Thoracic aorta (tissue), 2 donors: Measurements from ENCODE around the gene PLAGL1. TPM values are rescaled to one million over a fixed set of nuclear protein-coding genes. Genes with fewer than 3 reads are reported as not detected.
"Not testable (repeated sequence)": the region's sequence is repeated elsewhere in the genome, so short reads cannot be mapped to it uniquely, and the experiment has no call there.

Source experiments
- ATAC-seq: fragments of 150-250 bp; one replicate; pipeline ENCODE4 v1.8.0; 2017; ENCODE audit warnings: low read depth; ENCODE audit not compliant: insufficient number of reproducible peaks, low FRiP score
- DNase-seq: peaks from one replicate; pipeline ENCODE4 v3.0.0-alpha.2; 2020; ENCODE audit warnings: low spot score
- H3K27ac ChIP-seq, 2 donors: fragments of 200-600 bp; sonication (generic); 1 replicate in 1 of 2; 2 replicates in 1 of 2; pipeline ENCODE4 v1.5.1; 2016; ENCODE audit warnings: mild to moderate bottlenecking in 2 of 2, moderate library complexity in 2 of 2
- H3K27me3 ChIP-seq: fragments of 200-600 bp; sonication (generic); replicated peaks from 2 replicates; pipeline ENCODE4 v1.6.0; 2016; ENCODE audit warnings: mild to moderate bottlenecking; ENCODE audit not compliant: insufficient read depth
- H3K36me3 ChIP-seq: fragments of 200-600 bp; sonication (generic); one replicate; pipeline ENCODE4 v1.5.1; 2016
- H3K4me1 ChIP-seq, 2 donors: fragments of 200-600 bp; sonication (generic); 1 replicate in 1 of 2; 2 replicates in 1 of 2; pipeline versions ENCODE4 v1.5.1 to v1.6.0; 2016; ENCODE audit warnings: low read depth in 2 of 2, mild to moderate bottlenecking in 1 of 2; ENCODE audit not compliant: control insufficient read depth in 1 of 2
- H3K4me3 ChIP-seq: fragments of 200-600 bp; sonication (generic); 2 replicates; pipeline ENCODE4 v1.5.1; 2016; ENCODE audit warnings: mild to moderate bottlenecking
- H3K9me3 ChIP-seq: fragments of 200-600 bp; sonication (generic); 2 replicates; pipeline ENCODE4 v1.5.1; 2016
- total RNA-seq, 2 donors: library from RNA; depleted of rRNA; stranded (reverse); fragments of >200 nt; gene quantifications; one replicate each; pipeline versions ENCODE4 v1.1.0 to v1.2.3, GENCODE V29; 2016
- TF ChIP-seq, protein P1 (sequence below): fragments of 200-600 bp; sonication (generic); IDR thresholded peaks from one replicate; pipeline ENCODE4 v1.5.1; 2019; ENCODE audit warnings: antibody characterized with exemption

PLAGL1 gene
- total RNA-seq, 2 donors from 2014 or later, result 33.6 to 74.7 TPM

DNA sequence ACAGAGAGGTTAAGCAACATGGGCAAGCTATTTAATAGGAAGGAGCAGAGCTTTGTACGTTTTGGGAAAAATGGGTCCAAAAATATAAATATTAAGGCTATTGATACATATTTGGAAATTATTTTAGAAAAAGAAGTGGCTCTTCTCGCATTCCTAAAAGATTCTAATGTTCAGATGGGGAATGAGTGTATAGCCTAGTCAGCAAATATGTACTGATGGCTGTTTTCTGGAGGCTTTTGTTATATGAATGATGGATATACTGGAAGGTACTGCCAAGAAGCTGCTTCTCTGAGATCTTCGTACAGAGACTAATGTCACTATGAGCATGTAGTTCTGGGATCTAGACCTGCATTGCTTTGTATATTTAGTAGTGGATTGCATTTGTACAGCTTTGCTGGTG, 71.7 kb downstream of the PLAGL1 start:
- ATAC-seq (no peak), DNase-seq (no peak)
- no peaks in the 10 kb centered on the region for H3K9me3 ChIP-seq
- H3K4me1 ChIP-seq, result no peaks in the 10 kb centered on the region
- TF ChIP-seq, protein P1, sequence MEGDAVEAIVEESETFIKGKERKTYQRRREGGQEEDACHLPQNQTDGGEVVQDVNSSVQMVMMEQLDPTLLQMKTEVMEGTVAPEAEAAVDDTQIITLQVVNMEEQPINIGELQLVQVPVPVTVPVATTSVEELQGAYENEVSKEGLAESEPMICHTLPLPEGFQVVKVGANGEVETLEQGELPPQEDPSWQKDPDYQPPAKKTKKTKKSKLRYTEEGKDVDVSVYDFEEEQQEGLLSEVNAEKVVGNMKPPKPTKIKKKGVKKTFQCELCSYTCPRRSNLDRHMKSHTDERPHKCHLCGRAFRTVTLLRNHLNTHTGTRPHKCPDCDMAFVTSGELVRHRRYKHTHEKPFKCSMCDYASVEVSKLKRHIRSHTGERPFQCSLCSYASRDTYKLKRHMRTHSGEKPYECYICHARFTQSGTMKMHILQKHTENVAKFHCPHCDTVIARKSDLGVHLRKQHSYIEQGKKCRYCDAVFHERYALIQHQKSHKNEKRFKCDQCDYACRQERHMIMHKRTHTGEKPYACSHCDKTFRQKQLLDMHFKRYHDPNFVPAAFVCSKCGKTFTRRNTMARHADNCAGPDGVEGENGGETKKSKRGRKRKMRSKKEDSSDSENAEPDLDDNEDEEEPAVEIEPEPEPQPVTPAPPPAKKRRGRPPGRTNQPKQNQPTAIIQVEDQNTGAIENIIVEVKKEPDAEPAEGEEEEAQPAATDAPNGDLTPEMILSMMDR, result no peak
- H3K27me3 ChIP-seq, result no peaks in the 10 kb centered on the region
- H3K4me3 ChIP-seq, result no peak overlapping the region
- H3K36me3 ChIP-seq, result no peaks in the 10 kb centered on the region
- H3K27ac ChIP-seq, result no peak overlapping the region

DNA sequence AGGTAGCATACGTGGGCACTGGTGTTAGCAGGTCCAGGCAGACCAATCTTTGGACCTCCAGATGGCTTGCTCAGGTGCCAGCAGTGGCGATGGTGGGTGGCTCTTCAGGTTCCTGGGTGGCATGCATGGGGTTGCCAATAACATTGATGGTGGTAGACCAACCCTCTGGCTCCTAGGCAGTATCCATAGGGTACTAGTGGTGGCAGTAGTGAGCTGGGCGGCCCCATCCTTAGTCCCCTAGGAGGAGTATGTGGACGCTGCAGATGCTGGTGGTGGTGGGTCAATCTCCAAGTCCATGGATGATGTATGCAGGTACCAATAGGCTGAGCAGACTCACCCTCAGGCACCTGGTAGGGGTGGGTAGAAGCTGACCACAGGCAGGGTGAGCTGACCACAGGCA, 73.2 kb downstream of the PLAGL1 start:
- H3K36me3 ChIP-seq, result no peaks in the 10 kb centered on the region
- H3K4me3 ChIP-seq, result no peak overlapping the region
- TF ChIP-seq, protein P1, result no peak
- DNase-seq (no peak), ATAC-seq (no peak)
- H3K27me3 ChIP-seq, result no peaks in the 10 kb centered on the region
- H3K27ac ChIP-seq, result no peak overlapping the region
- no peaks in the 10 kb centered on the region for H3K9me3 ChIP-seq
- no peaks in the 10 kb centered on the region for H3K4me1 ChIP-seq

DNA sequence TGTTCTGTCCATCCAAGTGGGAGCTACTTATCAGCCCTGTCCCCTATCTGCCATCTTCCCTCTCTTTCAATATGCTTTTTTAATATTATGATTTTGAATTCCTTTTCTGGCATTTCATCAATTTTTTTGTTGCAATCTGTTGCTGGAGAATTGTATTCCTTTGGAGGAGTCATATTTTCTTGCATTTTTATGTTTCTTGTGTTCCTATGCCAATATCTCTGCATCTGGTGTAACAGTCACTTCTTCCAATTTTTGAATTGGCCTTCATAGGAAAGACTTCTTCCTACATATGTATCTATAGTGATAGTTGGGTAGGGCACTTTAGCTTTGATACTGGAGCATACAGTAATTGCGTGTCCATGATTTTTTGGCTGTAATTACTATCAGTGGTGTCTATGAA, 73.7 kb downstream of the PLAGL1 start:
- no peak overlapping the region for H3K4me3 ChIP-seq
- H3K27ac ChIP-seq, result no peak overlapping the region
- H3K9me3 ChIP-seq, result no peaks in the 10 kb centered on the region
- ATAC-seq (no peak), DNase-seq (no peak)
- no peaks in the 10 kb centered on the region for H3K4me1 ChIP-seq
- TF ChIP-seq, protein P1, result no peak
- no peaks in the 10 kb centered on the region for H3K27me3 ChIP-seq
- H3K36me3 ChIP-seq, result no peaks in the 10 kb centered on the region

DNA sequence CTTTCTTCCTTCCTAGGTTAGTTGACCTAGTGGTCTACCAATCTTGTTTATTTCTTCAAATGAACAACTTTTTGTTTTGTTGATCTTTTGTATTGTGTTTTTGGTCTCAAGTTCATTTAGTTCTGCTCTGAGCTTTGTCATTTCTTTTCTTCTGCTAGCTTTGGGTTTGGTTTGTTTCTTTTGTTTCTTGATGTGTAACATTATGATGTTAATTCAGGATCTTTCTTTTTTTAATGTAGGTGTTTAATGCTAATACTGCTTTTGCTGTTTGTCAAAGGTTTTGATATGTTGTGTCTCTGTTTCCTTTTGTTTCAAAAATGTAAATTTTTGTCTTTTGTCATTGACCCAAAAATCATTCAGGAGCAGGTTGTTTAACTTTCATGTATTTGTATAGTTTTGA, 78.1 kb downstream of the PLAGL1 start:
- TF ChIP-seq, protein P1, result no peak
- ATAC-seq (no peak), DNase-seq (no peak)
- Histone ChIP-seq H3K4me1 (no peaks in the 10 kb centered on the region), H3K4me3 (no peak overlapping the region), H3K9me3 (no peaks in the 10 kb centered on the region), H3K27me3 (no peaks in the 10 kb centered on the region), H3K36me3 (no peaks in the 10 kb centered on the region), H3K27ac (no peak overlapping the region)

DNA sequence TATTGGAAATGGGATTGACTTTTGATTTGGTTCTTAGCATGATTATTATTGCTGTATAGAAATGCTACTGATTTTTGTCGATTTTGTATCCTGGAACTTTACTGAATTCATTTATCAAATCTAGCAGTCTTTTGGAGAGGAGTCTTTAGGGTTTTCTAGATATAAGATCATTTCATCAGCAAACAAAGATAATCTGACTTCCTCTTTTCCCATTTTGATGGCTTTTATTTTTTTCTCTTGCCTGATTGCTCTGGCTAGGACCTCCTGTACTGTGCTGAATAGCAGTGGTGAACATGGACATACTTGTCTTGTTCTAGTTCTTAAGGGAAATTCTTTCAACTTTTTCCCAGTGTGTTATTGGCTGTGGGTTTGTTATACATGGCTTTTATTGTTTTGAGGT, 79.2 kb downstream of the PLAGL1 start:
- DNase-seq (no peak), ATAC-seq (no peak)
- Histone ChIP-seq H3K27me3 (no peaks in the 10 kb centered on the region), H3K27ac (no peak overlapping the region), H3K4me1 (no peaks in the 10 kb centered on the region), H3K4me3 (no peak overlapping the region), H3K36me3 (no peaks in the 10 kb centered on the region), H3K9me3 (no peaks in the 10 kb centered on the region)
- TF ChIP-seq, protein P1, result no peak

DNA sequence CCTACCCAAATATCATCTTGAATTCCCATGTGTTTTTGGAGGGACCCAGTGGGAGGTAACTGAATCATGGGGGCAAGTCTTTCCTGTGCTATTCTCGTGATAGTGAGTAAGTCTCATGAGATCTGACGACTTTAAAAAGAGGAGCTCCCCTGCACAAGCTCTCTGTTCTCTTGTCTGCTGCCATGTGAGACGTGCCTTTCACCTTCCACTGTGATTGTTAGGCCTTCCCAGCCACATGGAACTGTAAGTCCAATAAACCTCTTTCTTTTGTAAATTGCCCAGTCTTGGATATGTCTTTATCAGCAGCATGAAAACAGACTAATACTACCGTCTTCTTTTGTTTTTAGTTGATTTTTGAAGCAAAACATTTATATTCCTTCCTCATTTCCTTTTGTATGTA, 91.0 kb downstream of the PLAGL1 start:
- not testable (repeated sequence) for H3K27me3 ChIP-seq, H3K27ac ChIP-seq, ATAC-seq, DNase-seq, H3K36me3 ChIP-seq, H3K4me1 ChIP-seq, H3K9me3 ChIP-seq, H3K4me3 ChIP-seq
